Measurements from ENCODE around the gene CCDC89.

DNA sequence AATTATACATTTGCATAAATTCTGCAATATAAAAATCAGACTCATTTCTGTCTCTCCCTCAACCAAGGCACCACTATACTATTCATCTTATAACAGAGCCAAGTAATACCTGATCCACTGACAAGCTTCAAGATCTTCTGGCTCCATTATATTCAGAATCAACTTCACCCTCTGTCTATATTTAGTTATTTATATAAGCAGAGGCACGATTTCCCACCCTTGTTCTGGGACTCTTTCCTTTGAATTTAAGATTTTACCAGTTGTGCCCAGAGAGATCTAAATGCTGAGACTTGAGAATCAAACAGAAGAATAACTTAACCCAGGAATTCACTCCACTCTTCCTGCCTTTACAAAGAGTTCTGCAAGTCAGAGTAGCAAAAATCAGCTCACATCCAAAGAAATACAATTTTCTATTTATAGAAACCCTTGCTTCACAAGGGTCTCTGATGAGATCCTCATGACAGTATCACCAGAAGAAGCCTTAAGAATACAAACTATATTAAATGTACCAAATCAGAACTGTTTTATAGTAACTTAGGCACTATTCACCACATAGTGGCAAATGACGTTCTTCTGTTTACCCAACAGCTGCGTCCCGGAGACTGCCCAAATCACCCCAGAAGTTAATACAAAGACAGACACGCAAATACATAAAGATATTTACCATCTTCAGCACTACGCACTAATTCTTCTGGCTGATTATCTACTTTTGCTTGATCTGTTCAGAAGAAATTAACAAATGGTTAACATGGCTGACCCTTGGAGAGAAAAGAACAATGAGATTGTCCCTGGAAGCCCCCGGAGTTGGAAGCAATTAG, 32.3 kb upstream of the CCDC89 start:
- TF ChIP-seq, protein P1, sequence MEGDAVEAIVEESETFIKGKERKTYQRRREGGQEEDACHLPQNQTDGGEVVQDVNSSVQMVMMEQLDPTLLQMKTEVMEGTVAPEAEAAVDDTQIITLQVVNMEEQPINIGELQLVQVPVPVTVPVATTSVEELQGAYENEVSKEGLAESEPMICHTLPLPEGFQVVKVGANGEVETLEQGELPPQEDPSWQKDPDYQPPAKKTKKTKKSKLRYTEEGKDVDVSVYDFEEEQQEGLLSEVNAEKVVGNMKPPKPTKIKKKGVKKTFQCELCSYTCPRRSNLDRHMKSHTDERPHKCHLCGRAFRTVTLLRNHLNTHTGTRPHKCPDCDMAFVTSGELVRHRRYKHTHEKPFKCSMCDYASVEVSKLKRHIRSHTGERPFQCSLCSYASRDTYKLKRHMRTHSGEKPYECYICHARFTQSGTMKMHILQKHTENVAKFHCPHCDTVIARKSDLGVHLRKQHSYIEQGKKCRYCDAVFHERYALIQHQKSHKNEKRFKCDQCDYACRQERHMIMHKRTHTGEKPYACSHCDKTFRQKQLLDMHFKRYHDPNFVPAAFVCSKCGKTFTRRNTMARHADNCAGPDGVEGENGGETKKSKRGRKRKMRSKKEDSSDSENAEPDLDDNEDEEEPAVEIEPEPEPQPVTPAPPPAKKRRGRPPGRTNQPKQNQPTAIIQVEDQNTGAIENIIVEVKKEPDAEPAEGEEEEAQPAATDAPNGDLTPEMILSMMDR (IDR thresholded peaks at IDR 0.05; ENCODE audit: insufficient read depth, low read length, poor library complexity, severe bottlenecking) = no peak
- TF ChIP-seq EZH2phosphoT487 (conservative IDR thresholded peaks at IDR 0.05; ENCODE audit: low read length) = no peak
